ENCODE results near the gene CCL13.
"Not testable (repeated sequence)": the region's sequence is repeated elsewhere in the genome, so short reads cannot be mapped to it uniquely, and the experiment has no call there.

CCL13 gene

GRCh38 chr17:34356194-34356593 is at the start of gene CCL13:
TSS of gene CCL13 (plus strand) at chr17:34356480. CDS start at chr17:34356527, 47 bp downstream.
- no peak for DNase-seq (ENCODE audit: low read depth)

- no peak for DNase-seq (ENCODE audit: low read depth)
Measured at GRCh38 chr17:34307110-34307509, 49.2 kb upstream of the CCL13 start.

GRCh38 chr17:34308371-34308770 is 47.9 kb upstream of the CCL13 start:
- no peak for DNase-seq (ENCODE audit: low read depth)

GRCh38 chr17:34311291-34311690 is 45.0 kb upstream of the CCL13 start:
- no peak for DNase-seq (ENCODE audit: low read depth)

GRCh38 chr17:34312080-34312479 is 44.2 kb upstream of the CCL13 start:
- DNase-seq (ENCODE audit: low read depth) = no peak

- no peak for DNase-seq (ENCODE audit: low read depth)
Measured at GRCh38 chr17:34313164-34313563, 43.1 kb upstream of the CCL13 start.

- no peak for DNase-seq (ENCODE audit: low read depth)
Measured at GRCh38 chr17:34314279-34314678, 42.0 kb upstream of the CCL13 start.

- DNase-seq (ENCODE audit: low read depth) = no peak
Measured at GRCh38 chr17:34318474-34318873, 37.8 kb upstream of the CCL13 start.

GRCh38 chr17:34319039-34319483 is 37.2 kb upstream of the CCL13 start, which contains the start of gene CCL8:
TSS of gene CCL8 (plus strand) at chr17:34319435. CDS start at chr17:34319502, 67 bp downstream.
- DNase-seq (ENCODE audit: low read depth) = no peak

- DNase-seq (ENCODE audit: low read depth) = no peak
Measured at GRCh38 chr17:34321964-34322363, 34.3 kb upstream of the CCL13 start.

GRCh38 chr17:34327580-34327979 is 28.7 kb upstream of the CCL13 start:
- not testable (repeated sequence) for DNase-seq (ENCODE audit: low read depth)

- no peak for DNase-seq (ENCODE audit: low read depth)
Measured at GRCh38 chr17:34337701-34338100, 18.6 kb upstream of the CCL13 start.

- DNase-seq (ENCODE audit: low read depth) = no peak
Measured at GRCh38 chr17:34339138-34339770, 17.0 kb upstream of the CCL13 start.

- DNase-seq (ENCODE audit: low read depth) = no peak
Measured at GRCh38 chr17:34341916-34342315, 14.4 kb upstream of the CCL13 start.

- DNase-seq (ENCODE audit: low read depth) = no peak
Measured at GRCh38 chr17:34347063-34347462, 9.2 kb upstream of the CCL13 start.

- no peak for DNase-seq (ENCODE audit: low read depth)
Measured at GRCh38 chr17:34349751-34350150, 6.5 kb upstream of the CCL13 start.

- no peak for DNase-seq (ENCODE audit: low read depth)
Measured at GRCh38 chr17:34351096-34351495, 5.2 kb upstream of the CCL13 start.

- DNase-seq (ENCODE audit: low read depth) = no peak
Measured at GRCh38 chr17:34352191-34352590, 4.1 kb upstream of the CCL13 start.

GRCh38 chr17:34354637-34355036 is 1.6 kb upstream of the CCL13 start:
- DNase-seq (ENCODE audit: low read depth) = no peak

- no peak for DNase-seq (ENCODE audit: low read depth)
Measured at GRCh38 chr17:34357398-34357797, 1.1 kb downstream of the CCL13 start.

- DNase-seq (ENCODE audit: low read depth) = no peak
Measured at GRCh38 chr17:34358631-34359030, 2.4 kb downstream of the CCL13 start.

- DNase-seq (ENCODE audit: low read depth) = no peak
Measured at GRCh38 chr17:34360601-34361270, 4.5 kb downstream of the CCL13 start.

GRCh38 chr17:34361478-34362061 is 5.3 kb downstream of the CCL13 start:
- no peak for DNase-seq (ENCODE audit: low read depth)

All from T-helper 22 cell (primary cell).